HG03520 (cell line): Measurements from ENCODE around the gene DPP6.
"Not testable (repeated sequence)": the region's sequence is repeated elsewhere in the genome, so short reads cannot be mapped to it uniquely, and the experiment has no call there.

Source experiments
- ATAC-seq: cut with Tn5 transposase; IDR thresholded peaks from one replicate; pipeline ENCODE4 v1.9.1; 2021; ENCODE audit warnings: mild to moderate bottlenecking, moderate library complexity; ENCODE audit not compliant: unreplicated experiment

DPP6 gene

DNA sequence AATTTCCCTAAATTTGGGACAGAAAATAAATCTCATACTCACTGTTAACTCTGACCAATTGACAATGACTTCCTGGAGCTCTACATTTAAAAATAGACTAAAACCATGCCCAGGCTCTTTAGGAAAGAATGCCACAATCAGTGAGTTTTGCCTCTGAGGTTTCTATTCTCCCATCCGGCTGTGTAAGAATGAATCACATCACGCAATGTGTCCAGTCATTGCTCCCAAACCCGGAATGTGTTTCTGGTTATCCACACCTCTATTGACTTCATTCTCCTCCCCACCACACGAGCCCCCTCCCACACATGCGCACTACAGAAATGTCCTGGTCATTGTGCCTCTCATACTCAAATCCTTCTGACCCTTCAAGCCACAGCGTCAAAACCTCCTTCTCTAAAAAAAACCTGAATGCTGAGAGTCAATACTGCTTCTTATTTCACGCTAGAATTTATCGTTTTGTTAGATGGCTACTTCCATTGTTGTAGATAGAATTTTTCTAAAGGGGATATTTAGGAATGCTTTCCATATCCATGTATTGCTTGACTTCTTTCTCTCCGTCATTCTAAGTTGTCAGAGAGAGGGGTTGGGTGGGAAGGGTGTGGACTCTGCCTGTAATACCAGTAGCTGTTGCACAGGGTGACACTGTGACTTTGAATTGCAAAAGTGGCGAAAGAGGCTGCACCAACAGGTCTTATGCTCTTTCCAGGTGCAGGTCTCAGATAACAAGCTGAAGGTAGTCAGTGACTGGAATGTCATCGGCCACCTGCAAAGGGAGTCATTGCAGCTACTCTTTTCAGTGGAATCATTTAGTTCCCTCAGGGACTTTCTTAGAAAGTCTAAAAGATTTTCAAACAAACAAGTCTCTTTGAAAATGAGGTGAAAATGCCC is 594.2 kb downstream of the DPP6 start:
- no peak for ATAC-seq

DNA sequence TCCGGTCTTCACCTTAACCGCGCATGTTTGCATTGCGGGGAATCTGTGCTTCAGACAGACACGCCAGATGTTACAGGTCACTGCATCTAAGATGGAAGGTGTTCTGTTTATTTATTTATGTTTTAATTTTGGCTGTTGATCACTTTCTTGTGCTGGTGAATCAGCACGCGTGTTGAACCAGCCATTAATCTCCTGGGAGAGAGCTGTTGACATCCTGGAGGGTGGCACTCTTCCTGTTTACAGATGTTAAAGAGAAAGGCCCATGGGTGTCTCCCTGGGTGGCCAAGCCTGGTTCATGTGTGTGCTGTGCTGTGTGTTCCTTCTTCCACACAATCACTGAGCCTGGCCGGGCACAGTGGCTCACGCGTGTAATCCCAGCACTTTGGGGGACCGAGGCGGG is 595.4 kb downstream of the DPP6 start:
- no peak for ATAC-seq

DNA sequence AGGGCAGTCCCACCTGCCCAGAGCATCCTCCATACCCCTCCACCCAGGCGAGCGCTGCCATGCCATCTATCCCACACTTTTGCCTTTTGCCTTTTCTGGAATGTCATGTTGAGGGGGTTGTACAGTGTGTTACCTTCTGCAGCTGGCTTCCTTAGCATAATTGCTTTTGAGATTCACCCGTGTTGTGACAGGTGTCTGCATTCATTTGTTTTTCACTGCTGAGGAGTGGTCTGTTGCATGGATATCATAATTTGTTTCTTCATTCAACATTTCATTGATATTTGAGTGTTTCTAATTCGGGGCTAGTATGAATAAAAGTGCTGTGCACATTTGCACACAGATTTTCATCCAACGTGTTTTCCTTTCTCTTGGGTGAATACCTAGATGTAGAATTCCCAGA is 596.8 kb downstream of the DPP6 start:
- no peak for ATAC-seq

DNA sequence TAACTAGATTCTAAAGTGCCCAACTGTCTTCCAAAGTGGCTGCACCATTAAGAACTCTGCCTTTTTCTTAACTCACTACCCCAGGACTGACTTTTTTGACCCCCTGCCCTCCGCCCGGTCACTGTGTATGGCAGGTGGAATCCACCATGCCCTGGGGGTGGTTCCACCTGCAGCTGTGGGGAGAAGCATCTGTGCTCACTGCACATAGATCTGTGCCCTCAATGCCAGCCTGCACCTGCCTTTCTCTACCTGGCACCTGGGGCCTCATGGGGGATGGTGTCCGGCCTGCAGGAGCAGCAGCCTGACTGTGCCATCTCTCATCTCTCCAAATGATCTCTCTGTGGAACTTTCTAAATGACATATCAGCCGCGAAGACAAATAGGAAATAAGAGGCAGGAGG is 597.2 kb downstream of the DPP6 start:
- ATAC-seq: no peak

DNA sequence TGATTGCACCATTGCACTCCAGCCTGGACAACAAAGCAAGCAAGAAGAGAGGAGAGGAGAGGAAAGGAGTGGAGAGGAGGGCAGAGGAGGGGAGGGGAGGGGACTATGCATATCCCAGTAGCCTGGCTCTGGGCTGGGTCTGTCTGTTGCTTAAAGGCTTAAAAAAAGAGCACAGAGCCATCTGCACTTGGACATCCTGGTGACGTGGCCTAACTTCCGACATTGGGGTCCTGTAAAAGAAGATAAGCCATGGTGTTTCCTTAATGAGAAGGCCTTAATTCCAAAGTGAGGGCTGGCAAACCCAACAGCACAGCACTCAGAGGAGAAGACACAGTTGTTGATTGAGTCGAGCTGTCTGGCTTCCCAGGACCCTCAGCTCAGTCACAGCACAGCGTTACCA is 598.1 kb downstream of the DPP6 start:
- no peak for ATAC-seq

DNA sequence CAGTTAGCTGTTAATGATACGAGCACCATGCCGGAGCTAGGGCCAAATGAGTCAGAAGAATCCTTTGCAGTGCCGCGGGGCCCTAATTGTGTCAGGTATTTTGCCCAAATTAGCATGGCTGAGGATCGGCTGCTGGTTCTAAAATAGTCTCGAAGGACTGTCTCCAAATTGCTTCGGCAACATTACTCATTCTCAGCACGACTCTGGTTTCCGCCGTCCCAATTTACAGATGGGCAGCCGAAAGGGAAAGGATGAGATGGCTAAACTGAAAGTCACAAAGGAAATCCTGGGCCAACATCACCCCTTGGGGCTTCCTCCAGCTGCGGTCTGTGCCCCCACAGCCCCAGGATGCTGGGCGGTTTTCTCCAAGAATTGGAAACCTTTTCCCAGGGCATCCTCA is 599.3 kb downstream of the DPP6 start:
- ATAC-seq: no peak

DNA sequence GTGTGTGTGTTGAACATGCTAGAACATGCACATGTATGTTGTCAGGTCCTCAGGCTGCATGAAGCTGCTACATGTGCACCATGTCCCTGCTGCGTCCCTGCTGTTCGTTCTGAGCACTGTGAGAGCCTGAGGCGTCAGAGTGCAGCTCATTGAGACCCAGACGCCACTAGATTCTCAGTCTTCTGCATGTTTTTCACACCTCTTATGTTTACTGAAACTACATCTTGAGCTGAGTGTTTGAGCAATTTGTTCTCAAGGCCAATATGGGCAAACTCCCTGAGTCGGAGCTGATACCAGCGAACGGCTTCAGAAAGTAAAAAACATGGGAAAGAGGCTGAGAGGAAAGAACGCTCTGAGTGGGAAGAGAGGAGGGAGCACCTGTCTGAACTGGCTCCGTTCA is 600.4 kb downstream of the DPP6 start:
- no peak for ATAC-seq

DNA sequence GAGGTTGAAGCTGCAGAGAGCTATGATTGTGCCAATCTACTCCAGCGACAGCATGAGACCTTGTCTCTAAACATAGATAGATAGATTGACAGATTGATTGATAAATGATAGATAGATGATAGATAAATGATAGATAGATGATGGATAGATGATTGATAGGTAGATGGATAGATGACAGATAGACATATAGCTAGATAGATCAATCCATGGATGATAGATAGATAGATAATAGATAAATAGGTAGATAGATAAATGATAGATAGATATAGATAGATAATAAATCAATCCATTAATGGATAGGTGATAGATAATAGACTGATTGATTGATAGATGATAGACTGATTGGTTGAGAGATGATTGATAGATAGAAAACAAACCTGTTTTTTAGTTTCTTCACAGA is 601.1 kb downstream of the DPP6 start:
- ATAC-seq: no peak

DNA sequence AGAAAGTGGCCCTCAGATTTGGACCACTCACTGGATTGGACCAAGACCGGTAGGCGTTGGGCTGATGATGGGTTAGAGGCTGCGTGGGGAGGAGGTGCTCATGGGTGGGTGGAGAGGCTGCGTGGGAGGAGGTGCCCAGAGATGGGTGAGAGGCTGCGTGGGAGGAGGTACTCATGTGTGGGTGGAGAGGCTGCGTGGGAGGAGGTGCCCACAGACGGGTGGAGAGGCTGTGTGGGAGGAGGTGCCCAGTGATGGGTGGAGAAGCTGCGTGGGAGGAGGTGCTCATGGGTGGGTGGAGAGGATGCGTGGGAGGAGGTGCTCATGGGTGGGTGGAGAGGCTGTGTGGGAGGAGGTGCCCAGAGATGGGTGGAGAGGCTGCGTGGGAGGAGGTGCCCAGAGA is 604.4 kb downstream of the DPP6 start:
- no peak for ATAC-seq

DNA sequence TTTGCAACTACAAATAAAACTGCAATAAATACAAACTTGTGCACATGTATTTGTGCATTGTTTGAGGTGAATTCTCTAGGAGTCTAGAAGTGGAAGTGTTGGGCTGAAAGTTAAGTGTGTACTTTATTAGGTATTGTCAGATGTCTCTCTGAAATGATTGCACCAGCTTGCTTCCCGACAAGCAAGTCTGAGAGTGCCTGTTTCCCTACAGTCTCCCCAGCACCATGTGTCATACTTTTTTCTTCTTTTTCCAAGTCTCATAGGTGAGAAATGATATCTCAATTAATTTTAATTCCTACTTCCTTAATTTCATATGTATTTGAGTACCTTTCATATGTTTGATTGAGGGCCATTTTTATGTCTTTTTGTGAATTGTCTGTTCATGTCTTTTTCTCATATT is 614.6 kb downstream of the DPP6 start:
- ATAC-seq: no peak

DNA sequence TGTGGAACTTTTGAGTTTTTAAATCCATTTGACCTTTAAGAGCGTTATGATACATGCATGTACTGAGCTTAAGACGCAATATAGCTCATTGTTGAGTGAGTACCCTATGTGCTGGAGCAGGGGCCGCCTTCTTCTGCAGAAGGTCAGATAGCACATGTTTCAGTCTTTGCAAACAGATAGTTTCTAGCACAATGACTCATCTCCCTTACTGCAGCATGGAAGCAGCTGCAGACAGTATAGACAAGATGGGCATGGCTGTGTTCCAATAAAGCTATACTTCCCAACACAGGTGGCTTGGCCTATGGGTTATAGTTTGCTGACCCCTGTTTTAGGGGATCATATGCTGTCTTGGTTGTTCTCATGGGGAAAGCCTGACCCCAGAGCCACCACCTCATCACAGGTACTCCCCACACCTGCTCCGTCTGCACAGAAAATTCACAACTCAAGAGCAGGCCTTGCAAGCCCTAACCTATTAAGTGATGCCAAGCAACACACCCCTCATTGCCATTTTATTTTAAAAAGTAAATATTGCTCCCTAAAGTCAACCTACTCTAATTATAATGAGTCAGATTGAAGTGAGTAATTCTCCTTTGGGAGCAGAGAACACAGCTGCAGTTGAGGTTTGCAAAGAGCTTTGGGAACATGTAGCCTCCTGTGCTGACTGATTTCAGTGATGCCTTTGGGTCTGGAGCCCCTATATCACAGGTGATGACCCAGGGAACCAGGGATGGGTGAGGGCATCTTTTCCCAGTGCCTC is 620.6 kb downstream of the DPP6 start:
- ATAC-seq: no peak

DNA sequence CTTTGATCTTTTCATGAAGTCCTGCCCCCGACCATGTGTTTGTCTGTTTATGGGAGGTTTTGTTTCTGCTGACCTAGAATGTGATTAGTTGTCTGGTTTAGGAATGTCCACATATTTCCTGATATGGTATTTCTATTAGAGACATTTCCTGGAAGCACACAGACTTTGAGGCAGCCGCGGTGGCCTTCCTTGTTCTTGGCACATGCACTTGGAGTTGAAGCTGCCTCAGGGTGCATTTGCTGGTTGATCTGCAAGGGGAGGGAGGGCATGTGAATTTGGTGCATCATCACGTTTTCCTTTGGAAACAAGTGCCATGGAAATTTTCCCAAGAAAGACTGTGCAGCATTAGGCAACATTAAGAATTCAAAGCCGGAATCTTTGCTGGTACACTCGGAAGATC is 622.0 kb downstream of the DPP6 start:
- no peak for ATAC-seq

DNA sequence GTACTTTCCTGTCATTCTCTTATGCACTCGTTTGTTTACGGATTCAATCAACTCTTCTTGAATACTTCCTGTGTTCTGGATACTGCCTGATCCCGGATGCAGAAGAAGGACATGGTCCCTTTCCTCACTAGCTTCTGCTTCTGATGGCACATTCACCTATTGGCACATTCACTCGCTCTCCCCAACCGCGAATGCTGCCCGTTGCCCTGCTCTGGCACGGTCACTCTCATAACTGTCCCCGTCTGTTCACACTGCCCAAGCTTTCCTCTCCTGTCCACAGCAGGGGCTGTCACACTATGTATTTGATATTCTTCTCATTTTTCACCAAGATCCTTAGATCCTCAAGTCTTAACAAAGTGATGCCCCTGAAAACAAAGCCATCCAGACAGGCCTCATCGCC is 623.4 kb downstream of the DPP6 start:
- no peak for ATAC-seq

DNA sequence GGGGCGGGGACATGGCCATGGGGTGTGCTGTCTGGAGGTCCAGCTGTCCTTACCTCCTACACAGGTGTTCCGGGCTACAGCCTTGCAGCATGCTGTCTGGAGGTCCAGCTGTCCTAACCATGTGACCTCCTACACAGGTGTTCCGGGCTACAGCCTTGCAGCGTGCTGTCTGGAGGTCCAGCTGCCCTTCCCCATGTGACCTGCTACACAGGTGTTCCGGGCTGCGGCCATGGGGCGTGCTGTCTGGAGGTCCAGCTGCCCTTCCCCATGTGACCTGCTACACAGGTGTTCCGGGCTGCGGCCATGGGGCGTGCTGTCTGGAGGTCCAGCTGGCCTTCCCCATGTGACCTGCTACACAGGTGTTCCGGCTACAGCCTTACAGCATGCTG is 623.8 kb downstream of the DPP6 start:
- ATAC-seq: not testable (repeated sequence)

DNA sequence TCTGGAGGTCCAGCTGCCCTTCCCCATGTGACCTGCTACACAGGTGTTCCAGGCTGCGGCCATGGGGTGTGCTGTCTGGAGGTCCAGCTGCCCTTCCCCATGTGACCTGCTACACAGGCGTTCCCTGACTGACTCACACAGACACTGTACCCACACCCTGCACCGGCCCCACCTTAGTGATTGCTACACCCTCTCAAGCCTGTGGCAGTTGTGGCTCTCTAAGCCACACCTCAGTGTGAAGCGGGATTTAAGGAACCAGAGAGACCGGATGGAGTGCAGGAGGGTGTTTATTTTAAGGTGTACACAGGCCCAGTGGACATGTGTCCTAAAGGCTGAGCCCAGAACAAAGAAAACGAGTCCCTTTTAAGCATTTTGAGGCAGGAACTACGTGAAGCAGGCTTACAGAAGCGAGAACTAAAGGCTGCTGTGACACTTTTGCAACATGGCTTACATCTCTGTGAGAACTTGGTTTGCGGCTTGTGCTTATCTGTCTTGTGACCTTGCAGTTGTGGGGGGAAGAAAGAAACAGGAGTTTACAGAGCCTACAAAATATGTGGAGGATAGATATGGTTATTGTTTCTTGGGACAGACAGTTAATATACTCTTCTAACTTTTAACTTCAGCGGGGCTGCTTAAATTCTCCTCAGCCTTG is 624.4 kb downstream of the DPP6 start:
- ATAC-seq: no peak

DNA sequence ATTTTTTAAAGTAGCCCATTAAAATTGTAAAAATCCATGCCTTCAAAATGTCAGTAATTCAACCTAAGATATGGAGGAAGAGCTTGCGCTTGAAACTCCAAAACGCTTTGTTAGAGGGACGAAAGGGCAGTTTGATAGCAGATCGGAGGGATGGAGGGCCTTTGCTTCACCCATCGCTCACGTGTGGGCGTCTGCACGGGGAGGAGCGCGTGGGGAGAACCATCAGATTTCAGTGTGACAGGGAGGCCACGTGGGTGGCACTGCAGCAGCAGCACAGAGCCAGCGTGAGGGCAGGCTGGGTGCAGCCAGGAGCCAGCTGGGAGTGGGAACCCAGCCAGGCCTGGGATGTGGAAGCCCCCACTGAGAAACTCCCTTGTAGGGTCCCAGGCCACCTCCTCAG is 625.3 kb downstream of the DPP6 start:
- ATAC-seq: no peak

DNA sequence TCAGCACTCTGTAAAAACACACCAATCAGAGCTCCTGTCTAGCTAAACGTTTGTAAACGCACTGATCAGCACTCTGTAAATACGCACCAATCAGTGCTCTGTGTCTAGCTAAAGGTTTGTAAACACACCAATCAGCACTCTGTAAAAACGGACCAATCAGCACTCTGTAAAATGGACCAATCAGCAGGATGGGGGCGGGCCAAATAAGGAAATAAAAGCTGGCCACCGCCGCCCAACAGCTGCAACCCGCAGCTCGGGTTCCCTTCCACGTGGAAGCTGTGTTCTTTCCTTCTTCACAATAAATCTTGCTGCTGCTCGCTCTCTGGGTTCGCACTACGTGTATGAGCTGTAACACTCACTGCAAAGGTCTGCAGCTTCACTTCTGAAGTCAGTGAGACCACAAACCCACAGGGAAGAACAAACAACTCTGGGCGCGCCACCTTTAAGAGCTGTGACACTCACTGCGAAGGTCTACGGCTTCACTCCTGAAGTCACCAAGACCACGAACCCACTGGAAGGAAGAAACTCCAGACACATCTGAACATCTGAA is 625.9 kb downstream of the DPP6 start:
- ATAC-seq: not testable (repeated sequence)

DNA sequence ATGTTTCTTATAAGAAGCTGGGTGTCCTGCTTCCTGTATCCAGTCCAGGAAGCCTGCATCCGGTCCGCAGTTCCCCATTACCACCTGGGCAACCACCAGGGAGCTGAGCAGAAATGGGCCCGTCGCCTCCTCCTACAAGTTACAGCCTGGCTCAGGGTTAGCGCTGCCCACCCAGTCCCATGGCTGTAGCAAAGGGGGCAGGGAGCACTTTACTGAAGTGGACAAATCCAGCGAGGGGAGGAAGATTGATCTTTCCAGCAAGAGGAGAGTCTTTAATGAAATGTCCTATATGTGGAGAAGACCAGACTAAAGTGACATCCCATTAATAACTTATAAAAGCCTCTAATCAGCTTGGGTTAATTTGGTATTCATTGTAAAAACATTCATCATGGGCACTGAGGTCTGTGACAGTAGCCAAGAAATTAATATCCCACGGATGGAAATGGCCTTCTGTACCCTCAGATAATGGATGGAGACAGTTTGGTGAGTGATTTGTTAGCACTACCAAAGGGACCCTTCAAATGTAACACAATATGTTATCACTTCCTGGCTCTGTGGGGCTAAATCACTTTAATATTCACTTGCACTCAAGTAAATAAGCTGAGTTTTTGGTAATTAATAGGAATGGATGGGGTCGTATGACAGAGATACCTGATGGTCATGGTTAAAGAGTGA is 627.3 kb downstream of the DPP6 start:
- no peak for ATAC-seq

DNA sequence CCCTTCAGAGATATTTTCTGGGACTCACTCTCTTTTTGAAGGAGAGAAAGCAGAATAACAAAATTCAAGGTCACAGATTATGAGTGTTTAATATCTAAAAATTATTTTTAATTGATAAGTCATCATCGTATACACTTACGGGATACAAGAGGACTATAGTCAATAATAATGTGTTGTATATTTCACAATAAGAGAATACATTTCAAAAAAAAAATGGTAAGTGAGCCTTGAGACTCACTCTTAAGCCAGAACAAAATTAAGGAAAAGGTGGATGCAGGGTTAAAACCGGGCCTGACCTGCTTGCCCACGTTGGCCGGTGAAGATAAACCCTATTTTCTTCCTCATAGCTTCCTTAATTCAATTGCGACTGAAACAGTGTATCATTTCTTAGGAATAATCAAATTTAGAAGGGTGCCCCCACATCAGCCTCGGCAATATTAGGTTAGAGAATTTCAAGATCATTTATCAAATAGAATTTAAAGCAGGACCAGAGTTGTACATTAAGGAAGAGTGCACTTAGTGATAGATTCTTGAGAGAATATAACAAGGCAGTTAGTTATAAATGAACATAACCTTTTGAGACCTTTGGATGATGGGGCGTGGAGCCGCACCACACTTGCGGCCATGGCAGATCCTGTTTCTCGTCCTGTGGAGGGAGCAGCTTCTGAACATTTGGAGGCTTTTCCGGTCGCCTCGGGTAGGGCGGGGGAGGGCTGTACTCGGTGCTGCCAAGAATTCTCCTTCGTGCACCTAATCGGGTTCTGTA is 628.9 kb downstream of the DPP6 start:
- no peak for ATAC-seq

DNA sequence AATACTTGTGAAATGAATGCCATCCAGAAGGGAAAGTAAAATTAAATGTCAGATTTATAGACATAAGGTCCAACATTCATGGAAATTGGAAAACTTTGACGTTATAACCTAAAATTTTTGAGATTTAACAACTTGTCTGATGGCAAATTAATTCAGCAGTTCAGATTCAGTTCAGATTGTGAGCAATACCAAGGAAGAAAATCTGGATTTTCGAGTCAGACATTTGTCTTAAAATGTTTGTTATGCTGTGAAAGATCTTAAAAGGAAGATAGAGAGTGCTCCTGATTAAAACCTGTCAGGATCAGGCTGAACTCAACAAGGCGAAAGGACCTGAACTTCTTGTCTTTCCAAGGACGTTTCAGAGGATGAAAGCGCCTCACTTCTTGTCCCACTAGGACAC is 629.8 kb downstream of the DPP6 start:
- ATAC-seq: no peak
